ENCODE data around the gene MORN2. TPM values are rescaled to one million over a fixed set of nuclear protein-coding genes. Genes with fewer than 3 reads are reported as not detected.

Gene MORN2
- total RNA-seq, 1 donor from 2014 or later = 16.6 TPM

DNA sequence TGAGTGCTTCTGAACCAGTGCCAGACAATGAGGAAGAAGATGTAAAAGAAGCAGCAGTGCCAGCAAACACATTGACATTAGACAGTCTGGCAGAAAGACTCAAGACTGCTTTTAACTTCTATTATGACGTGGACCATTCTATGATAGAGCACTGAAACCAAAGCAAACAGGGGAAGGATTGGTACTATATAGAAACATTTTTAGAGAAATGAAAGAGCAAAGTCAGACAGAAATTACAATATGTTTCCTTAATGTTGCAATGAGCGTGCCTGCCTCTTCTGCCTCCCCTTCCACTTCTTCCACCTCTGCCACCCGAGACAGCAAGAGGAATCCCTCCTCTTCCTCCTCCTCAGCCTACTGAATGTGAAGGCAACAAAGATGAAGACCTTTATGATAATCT is 39.8 kb upstream of the MORN2 start:
- TF ChIP-seq EZH2 (IDR thresholded peaks at IDR 0.05; ENCODE audit: insufficient read depth, low read length) = no peak
- TF ChIP-seq, protein P1, sequence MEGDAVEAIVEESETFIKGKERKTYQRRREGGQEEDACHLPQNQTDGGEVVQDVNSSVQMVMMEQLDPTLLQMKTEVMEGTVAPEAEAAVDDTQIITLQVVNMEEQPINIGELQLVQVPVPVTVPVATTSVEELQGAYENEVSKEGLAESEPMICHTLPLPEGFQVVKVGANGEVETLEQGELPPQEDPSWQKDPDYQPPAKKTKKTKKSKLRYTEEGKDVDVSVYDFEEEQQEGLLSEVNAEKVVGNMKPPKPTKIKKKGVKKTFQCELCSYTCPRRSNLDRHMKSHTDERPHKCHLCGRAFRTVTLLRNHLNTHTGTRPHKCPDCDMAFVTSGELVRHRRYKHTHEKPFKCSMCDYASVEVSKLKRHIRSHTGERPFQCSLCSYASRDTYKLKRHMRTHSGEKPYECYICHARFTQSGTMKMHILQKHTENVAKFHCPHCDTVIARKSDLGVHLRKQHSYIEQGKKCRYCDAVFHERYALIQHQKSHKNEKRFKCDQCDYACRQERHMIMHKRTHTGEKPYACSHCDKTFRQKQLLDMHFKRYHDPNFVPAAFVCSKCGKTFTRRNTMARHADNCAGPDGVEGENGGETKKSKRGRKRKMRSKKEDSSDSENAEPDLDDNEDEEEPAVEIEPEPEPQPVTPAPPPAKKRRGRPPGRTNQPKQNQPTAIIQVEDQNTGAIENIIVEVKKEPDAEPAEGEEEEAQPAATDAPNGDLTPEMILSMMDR (IDR thresholded peaks at IDR 0.05; ENCODE audit: insufficient read depth, low read depth, low read length) = no peak
- no peak overlapping the region for H3K4me2 ChIP-seq (ENCODE audit: low read length)
- no peak for DNase-seq (ENCODE audit: low read depth)

GRCh38 chr2:38836791-38837190 is 39.0 kb upstream of the MORN2 start:
- FAIRE-seq (no peak), DNase-seq (ENCODE audit: low read depth) (no peak)
- Histone ChIP-seq H3K9ac (ENCODE audit: low read length) (no peak overlapping the region), H3K9me3 (ENCODE audit: insufficient read depth, low read depth, low read length) (no peaks in the 10 kb centered on the region), H3K4me2 (ENCODE audit: low read length) (no peak overlapping the region), H3K4me1 (ENCODE audit: insufficient read depth, low read length) (no peaks in the 10 kb centered on the region), H3K36me3 (ENCODE audit: insufficient read depth, low read length) (peaks cover 18% of the 10 kb centered on the region), H3K27ac (ENCODE audit: low read depth, low read length) (no peak overlapping the region), H2AFZ (ENCODE audit: low read depth, low read length) (no peak overlapping the region), H3K4me3 (ENCODE audit: insufficient read depth, low read depth, low read length) (no peak overlapping the region), H3K27me3 (ENCODE audit: insufficient read depth, low read length) (no peaks in the 10 kb centered on the region), H3K79me2 (ENCODE audit: insufficient read depth, low read length) (no peaks in the 10 kb centered on the region), H4K20me1 (ENCODE audit: insufficient read depth, low read length) (no peaks in the 10 kb centered on the region)
- Mint-ChIP-seq H3K9me3 (ENCODE audit: unreplicated experiment) (no peaks in the 10 kb centered on the region), H3K27me3 (ENCODE audit: low read depth, unreplicated experiment) (no peaks in the 10 kb centered on the region), H3K27ac (ENCODE audit: unreplicated experiment) (no peak overlapping the region), H3K36me3 (ENCODE audit: low read depth, unreplicated experiment) (peaks cover 5% of the 10 kb centered on the region), H3K4me3 (ENCODE audit: unreplicated experiment) (no peak overlapping the region), H3K4me1 (ENCODE audit: low read depth, unreplicated experiment) (no peaks in the 10 kb centered on the region)
- TF ChIP-seq EZH2 (IDR thresholded peaks at IDR 0.05; ENCODE audit: insufficient read depth, low read length) = no peak
- TF ChIP-seq, protein P1 (IDR thresholded peaks at IDR 0.05; ENCODE audit: insufficient read depth, low read depth, low read length) = no peak

More for the DNA sequence above, 39.8 kb upstream of the MORN2 start:
- Histone ChIP-seq H3K9ac (ENCODE audit: low read length) (no peak overlapping the region), H2AFZ (ENCODE audit: low read depth, low read length) (no peak overlapping the region), H3K27ac (ENCODE audit: low read depth, low read length) (no peak overlapping the region), H4K20me1 (ENCODE audit: insufficient read depth, low read length) (no peaks in the 10 kb centered on the region), H3K79me2 (ENCODE audit: insufficient read depth, low read length) (no peaks in the 10 kb centered on the region), H3K4me3 (ENCODE audit: insufficient read depth, low read depth, low read length) (no peak overlapping the region), H3K9me3 (ENCODE audit: insufficient read depth, low read depth, low read length) (no peaks in the 10 kb centered on the region), H3K36me3 (ENCODE audit: insufficient read depth, low read length) (peaks cover 18% of the 10 kb centered on the region), H3K4me1 (ENCODE audit: insufficient read depth, low read length) (no peaks in the 10 kb centered on the region), H3K27me3 (ENCODE audit: insufficient read depth, low read length) (no peaks in the 10 kb centered on the region)
- Mint-ChIP-seq H3K9me3 (ENCODE audit: unreplicated experiment) (no peaks in the 10 kb centered on the region), H3K27me3 (ENCODE audit: low read depth, unreplicated experiment) (no peaks in the 10 kb centered on the region), H3K4me3 (ENCODE audit: unreplicated experiment) (no peak overlapping the region), H3K27ac (ENCODE audit: unreplicated experiment) (no peak overlapping the region), H3K4me1 (ENCODE audit: low read depth, unreplicated experiment) (no peaks in the 10 kb centered on the region), H3K36me3 (ENCODE audit: low read depth, unreplicated experiment) (peaks cover 5% of the 10 kb centered on the region)
- FAIRE-seq = no peak

GRCh38 chr2:38850045-38850444 is 25.7 kb upstream of the MORN2 start:
- no peaks in the 10 kb centered on the region for H4K20me1 ChIP-seq (ENCODE audit: insufficient read depth, low read length)
- H3K36me3 ChIP-seq (ENCODE audit: insufficient read depth, low read length) = peaks cover 22% of the 10 kb centered on the region
- H2AFZ ChIP-seq (ENCODE audit: low read depth, low read length) = no peak overlapping the region
- no peaks in the 10 kb centered on the region for H3K9me3 Mint-ChIP-seq (ENCODE audit: unreplicated experiment)
- peaks cover 14% of the 10 kb centered on the region for H3K36me3 Mint-ChIP-seq (ENCODE audit: low read depth, unreplicated experiment)
- DNase-seq (ENCODE audit: low read depth) (no peak), FAIRE-seq (no peak)
- H3K4me3 ChIP-seq (ENCODE audit: insufficient read depth, low read depth, low read length) = no peak overlapping the region
- no peaks in the 10 kb centered on the region for H3K27me3 Mint-ChIP-seq (ENCODE audit: low read depth, unreplicated experiment)
- H3K79me2 ChIP-seq (ENCODE audit: insufficient read depth, low read length) = no peaks in the 10 kb centered on the region
- H3K4me3 Mint-ChIP-seq (ENCODE audit: unreplicated experiment) = no peak overlapping the region
- no peak overlapping the region for H3K27ac ChIP-seq (ENCODE audit: low read depth, low read length)
- H3K4me2 ChIP-seq (ENCODE audit: low read length) = no peak overlapping the region
- H3K9ac ChIP-seq (ENCODE audit: low read length) = no peak overlapping the region
- H3K4me1 Mint-ChIP-seq (ENCODE audit: low read depth, unreplicated experiment) = no peaks in the 10 kb centered on the region
- H3K27ac Mint-ChIP-seq (ENCODE audit: unreplicated experiment) = no peak overlapping the region
- no peaks in the 10 kb centered on the region for H3K27me3 ChIP-seq (ENCODE audit: insufficient read depth, low read length)
- no peaks in the 10 kb centered on the region for H3K4me1 ChIP-seq (ENCODE audit: insufficient read depth, low read length)
- no peak for TF ChIP-seq EZH2 (IDR thresholded peaks at IDR 0.05; ENCODE audit: insufficient read depth, low read length)
- TF ChIP-seq, protein P1 (IDR thresholded peaks at IDR 0.05; ENCODE audit: insufficient read depth, low read depth, low read length) = no peak
- no peaks in the 10 kb centered on the region for H3K9me3 ChIP-seq (ENCODE audit: insufficient read depth, low read depth, low read length)
